GM19328 (cell line): ENCODE data around the gene OR52E5.

ENCODE experiments used
- ATAC-seq: cut with Tn5 transposase; IDR thresholded peaks from one replicate; pipeline ENCODE4 v1.9.1; 2021; ENCODE audit warnings: mild to moderate bottlenecking, moderate library complexity; ENCODE audit not compliant: unreplicated experiment

OR52E5 gene

DNA sequence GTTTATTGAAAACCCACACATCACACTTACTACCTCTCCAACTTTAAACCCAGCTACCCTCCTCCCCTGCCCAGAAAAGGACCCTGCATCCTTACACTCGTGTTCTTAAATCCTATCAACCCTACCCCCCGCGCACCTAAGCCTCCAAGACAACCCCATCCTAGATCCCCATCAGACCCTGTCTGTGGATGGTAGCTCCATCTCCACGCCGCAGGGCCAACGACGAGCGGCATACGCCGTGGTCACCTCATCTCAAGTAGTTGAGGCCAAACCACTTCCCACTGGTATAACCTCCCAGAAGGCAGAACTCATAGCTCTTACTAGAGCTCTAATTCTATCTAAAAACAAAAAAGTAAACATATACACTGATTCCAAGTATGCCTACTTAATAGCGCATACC is 39.7 kb downstream of the OR52E5 start:
- no peak for ATAC-seq

GRCh38 chr11:5933116-5933515 is 40.1 kb downstream of the OR52E5 start:
- ATAC-seq, result no peak

GRCh38 chr11:5937868-5938602 is 45.0 kb downstream of the OR52E5 start:
- no peak for ATAC-seq

GRCh38 chr11:5938603-5938965 is 45.6 kb downstream of the OR52E5 start:
- ATAC-seq, result no peak

- ATAC-seq, result no peak
Measured at GRCh38 chr11:5940748-5941147, 47.7 kb downstream of the OR52E5 start.

GRCh38 chr11:5941951-5942350 is 48.9 kb downstream of the OR52E5 start, which contains the start of gene OR56A3:
OR56A3 (plus strand) TSS chr11:5942251; CDS start chr11:5947347, 5,096 bp downstream.
- no peak for ATAC-seq
